Measurements from ENCODE around the gene FAM193B.

The FAM193B gene

DNA sequence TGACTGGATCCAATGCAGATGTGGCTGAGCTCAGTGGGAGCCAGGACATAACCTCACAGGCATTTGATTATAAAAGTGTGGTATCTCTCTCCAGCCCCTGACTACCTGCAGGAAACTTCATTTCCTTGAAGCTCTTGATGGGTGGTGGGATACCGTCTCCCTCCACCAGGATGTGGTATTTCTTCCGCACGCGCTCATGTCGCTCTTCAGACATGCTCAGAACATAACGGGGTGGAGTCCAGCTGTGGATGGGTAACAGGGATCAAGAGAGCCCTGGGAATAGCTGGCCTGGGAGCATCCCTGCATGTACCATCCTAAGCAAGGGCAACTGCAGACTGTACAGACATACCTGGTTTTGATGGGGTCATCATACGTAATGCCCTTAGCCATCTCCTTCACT, 38.8 kb downstream of the FAM193B start:
- DNase-seq (ENCODE audit: low spot score), result no peak

DNA sequence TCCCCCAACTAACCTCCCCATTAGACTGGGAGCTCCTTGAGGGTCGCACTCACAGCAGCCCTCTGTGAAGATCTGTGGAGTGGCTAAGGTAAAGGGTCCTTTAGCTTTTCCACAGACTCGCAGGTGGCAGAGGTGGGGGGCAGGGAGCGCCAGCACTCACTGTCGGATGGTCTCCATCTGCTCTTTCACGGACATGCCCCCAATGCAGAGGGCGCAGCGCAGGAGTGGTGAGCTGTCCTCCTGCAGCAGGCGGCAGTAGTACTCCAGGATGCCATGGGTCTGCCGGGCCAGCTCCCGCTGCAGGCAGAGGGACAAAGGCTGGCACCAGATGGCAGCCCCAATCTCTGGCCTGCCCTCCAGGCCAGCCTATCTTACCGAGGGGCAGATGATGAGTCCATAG, 39.8 kb downstream of the FAM193B start:
- DNase-seq (ENCODE audit: low spot score), result no peak

- DNase-seq (ENCODE audit: low spot score), result no peak
These were observed 40.9 kb downstream of the FAM193B start for GRCh38 chr5:177513500-177513899.

DNA sequence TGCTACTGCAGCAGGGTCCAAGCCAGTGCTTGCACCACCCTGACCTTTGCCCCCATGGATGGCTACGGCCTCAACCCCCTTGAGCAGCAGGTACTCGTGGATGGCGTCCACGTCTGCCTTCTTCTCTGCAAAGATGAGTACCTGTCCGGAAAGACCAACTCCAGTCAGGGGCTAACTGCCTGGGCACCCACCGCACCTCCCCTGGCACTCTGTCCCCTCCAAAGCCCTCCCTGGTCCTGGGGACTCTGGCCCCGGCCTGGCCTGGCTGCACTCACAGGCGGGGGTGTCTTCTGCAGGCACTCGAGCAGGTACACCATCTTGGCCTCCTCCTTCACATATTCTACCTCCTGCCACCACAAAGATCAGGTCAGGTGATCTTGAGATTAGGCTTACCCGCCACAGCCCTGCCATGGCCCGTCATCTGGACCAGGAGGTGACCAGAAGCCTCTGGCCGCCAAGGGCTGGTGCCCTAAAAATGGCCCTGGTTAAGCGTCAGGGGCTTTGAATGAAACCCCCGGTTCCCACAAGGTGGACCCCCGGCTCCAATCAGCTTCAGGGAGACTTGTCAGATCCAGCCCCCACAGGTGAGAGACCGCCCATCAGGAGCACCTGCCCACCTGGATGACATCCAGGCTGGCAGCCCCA, 41.5 kb downstream of the FAM193B start:
- DNase-seq (ENCODE audit: low spot score), result no peak

GRCh38 chr5:177511796-177512675, 42.3 kb downstream of the FAM193B start:
- DNase-seq (ENCODE audit: low spot score), result no peak

GRCh38 chr5:177511181-177511580, 43.2 kb downstream of the FAM193B start:
- no peak for DNase-seq (ENCODE audit: low spot score)

DNA sequence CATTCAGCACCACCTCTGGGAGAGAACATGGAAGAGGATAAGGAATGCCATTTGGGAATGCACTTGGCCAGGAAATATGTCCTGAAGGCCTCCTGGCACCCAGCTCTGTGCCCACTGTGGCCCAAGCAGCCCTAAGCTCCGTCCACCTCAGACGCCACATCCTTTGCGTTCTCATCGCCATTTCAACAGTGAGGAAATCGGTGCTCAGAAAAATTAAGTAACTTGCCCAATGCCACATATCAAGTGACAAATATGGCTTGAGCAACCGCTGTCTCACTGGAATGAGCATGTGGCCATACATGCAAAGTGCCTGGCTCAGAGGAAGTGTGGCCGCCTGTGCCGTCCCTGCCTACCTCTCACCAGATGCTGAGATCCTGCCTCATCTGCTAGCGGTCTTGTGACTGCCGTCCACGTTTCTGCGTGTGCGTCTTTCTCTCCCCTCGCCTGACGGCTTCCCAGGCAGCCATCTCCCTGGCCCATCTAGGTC, 43.8 kb downstream of the FAM193B start:
- DNase-seq (ENCODE audit: low spot score), result no peak

DNA sequence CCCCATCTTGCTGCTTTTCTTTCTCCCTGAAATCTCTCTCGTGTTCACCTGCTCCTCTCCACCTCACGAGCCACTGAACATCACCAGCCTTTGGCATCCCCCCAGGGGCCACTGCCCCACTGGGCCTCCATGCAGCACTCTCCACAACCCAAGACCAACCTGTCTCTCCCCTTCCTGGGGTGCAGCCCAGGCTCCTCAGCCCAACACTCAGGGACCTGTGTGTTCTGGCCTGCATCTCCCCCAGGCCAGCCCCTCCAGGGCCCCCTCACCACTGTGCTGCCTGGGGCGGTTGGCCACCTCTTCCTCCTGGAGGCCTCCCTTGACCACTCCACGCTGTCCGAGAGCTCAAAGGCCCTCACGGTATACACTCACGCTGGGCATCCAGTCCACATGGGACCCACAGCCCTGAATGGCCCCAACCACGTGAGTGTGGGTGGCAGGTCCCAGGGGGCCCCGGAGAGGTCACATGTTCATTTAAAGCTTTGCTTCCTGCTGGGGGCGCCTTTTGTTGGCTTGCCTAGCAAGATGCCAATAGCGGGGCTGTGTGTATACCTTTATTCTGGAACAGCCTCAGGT, 44.3 kb downstream of the FAM193B start:
- no peak for DNase-seq (ENCODE audit: low spot score)

- no peak for DNase-seq (ENCODE audit: low spot score)
These were observed 44.9 kb downstream of the FAM193B start, which contains the start of gene DOK3 for GRCh38 chr5:177509381-177509951. TSS of gene DOK3 (minus strand) at chr5:177509826. CDS start at chr5:177509540, 286 bp downstream.

DNA sequence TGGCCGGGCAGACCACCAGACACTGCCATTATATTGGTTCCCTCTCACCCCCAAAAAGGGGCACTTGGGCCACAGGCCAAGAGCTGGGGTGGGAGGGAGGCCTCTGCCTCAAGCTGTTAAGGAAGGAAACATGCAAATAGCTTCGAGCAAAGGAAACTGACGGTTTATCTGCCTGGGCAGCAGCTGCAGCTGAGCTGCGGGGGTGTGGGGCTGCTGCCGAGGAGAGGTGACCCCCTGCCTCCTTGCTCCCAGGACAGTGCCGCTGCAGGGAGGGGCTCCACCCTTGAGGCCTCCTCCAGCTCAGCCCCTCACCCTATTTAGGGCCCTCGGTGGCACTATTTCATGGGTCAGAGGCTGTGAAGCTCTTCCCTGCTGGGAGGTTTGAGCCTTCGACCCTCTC, 45.5 kb downstream of the FAM193B start:
- no peak for DNase-seq (ENCODE audit: low spot score)

DNA sequence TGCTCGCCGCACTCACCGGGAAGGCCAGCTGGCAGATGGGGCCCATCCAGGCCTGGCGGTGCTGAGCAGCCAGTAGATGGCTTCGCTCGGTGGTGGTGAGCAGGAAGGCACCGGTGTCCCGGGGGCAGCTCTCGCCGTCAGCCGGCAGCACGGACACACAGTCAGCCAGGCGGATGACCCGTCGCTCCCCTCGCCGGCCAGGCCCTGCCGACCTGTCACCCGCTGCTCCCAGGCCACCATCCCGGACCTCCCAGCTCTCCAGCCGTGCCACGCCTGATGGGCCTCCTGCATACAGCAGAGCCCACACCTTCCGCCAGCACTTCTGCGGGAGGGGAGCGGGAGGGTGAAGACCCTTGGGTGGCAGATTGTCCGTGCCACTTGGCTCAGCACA, 46.1 kb downstream of the FAM193B start:
- no peak for DNase-seq (ENCODE audit: low spot score)

GRCh38 chr5:177507596-177508220, 46.7 kb downstream of the FAM193B start:
- no peak for DNase-seq (ENCODE audit: low spot score)

- peak; percentile 44 for DNase-seq (ENCODE audit: low spot score)
These were observed 47.2 kb downstream of the FAM193B start for GRCh38 chr5:177507165-177507564.

GRCh38 chr5:177505075-177505474, 49.3 kb downstream of the FAM193B start:
- no peak for DNase-seq (ENCODE audit: low spot score)

- no peak for DNase-seq (ENCODE audit: low spot score)
These were observed 50.0 kb downstream of the FAM193B start for GRCh38 chr5:177504086-177505056.

- DNase-seq (ENCODE audit: low spot score), result no peak
These were observed 50.8 kb downstream of the FAM193B start for GRCh38 chr5:177503351-177504085.

DNA sequence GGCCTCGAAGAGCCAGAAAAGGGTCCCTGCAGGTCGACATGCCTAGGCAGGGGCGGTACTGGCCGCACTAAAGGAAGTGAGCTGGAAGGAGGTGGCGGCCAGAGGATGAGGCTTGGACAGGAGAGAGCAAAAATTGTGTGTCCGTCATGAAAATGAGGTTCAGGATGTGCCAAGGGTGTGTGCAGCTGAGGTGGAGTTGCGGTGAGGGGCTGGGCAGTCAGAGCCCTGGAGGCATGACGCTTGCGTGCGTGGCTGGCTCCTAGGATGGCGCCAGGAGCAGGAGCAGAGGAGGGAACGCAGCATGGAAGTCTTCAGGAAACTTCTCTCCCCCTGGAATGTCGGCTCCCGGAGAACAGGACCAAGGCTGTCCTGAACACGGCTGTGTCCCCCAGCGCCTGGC, 51.5 kb downstream of the FAM193B start:
- DNase-seq (ENCODE audit: low spot score), result no peak

GRCh38 chr5:177501874-177502678, 52.3 kb downstream of the FAM193B start:
- no peak for DNase-seq (ENCODE audit: low spot score)
